G401.6 (cell line): ENCODE measurements around the gene WDR4.
"Not testable (repeated sequence)": the region's sequence is repeated elsewhere in the genome, so short reads cannot be mapped to it uniquely, and the experiment has no call there.

ENCODE experiments used
- FAIRE-seq: peaks from 2 replicates; lab custom pipeline; 2012; peaks lifted over from hg19 to GRCh38; lab: Jason Lieb, UNC

WDR4 gene

GRCh38 chr21:42875811-42876210 lies 3.5 kb downstream of the WDR4 start:
- not testable (repeated sequence) for FAIRE-seq

GRCh38 chr21:42873096-42873495 lies 6.2 kb downstream of the WDR4 start:
- no peak for FAIRE-seq

DNA sequence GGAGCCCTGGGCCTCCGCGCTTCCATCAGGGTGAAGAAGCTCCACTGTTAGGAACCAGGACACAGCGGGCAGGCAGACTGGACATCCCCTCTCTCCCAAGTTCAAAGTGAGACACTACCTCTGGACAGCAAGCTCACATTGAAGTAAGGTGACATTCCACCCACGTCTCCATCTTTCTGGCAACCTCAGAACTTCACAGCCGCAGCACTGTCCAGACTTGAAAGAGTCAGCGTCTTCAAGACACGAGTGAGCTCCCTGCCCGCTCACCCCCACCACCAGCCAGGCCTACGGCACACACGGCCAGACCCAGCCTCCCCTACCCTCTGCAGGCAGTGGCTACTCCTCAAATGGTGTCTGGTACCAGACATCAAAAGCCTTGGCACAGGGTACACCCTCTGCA lies 11.1 kb downstream of the WDR4 start:
- no peak for FAIRE-seq

GRCh38 chr21:42865776-42866160 lies 13.6 kb downstream of the WDR4 start:
- no peak for FAIRE-seq

DNA sequence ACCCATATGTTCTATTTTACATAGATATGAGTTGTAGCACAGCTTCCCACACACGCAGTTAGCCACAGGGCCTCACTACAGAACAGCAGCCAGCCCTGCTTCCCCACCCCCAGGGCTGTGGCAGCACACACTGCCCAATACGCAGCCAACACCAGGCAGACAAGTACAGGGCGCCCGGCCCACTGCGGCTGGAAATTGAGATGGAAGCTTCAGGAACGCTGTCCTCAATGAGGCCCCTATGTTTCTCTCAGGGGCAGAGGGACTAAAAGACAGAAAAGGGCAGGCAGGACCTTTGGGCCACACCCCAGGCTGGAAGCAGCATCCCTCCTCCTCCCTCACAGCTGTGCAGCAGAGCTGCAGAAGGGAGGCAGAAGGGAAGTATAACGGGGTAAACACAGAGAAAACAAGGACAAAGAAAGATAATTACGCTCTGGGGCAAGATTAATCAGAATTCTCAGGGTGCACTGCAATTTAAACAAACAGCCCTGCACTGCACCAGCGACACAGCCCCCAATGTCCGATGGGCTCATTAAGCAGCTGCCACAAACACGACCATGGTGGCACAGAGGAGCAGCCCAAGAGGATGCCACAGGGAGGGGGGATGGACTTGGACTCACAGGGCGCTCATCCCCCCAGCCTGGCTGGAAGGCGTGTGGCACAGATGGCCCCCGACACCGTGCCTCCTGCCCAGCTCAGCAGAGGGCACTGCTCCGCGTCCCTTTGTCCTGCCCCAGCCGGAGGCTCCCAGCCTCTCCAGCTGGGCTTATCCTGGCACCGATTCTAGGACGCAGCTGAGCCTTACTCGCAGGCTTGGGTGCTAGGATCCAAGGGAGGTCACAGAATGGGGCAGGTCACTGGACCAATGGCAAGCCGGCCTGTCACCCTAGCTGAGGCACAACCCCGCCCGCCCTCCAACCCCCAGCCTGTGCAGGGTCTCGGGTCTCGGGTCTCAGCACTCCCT lies 14.2 kb downstream of the WDR4 start:
- FAIRE-seq = no peak

DNA sequence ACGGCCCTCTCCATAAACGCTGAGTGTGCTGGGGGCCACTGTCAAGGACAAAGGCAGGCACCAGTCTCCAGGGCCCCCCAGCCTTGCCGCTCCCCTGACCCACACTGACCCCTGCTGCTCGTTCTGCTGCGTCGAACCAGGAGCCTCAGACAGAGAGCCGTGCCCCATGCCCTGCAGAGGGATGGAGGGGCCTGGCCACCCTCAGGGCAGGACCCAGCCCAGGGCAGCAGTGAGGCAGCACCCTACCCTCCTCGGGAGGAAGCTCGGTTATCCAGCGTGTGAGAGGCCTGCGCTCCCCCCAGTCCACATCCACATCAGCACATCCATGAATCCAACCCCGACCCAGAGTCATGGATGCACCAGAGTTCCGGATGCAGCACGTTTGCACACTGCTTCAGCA lies 15.1 kb downstream of the WDR4 start:
- FAIRE-seq = no peak

GRCh38 chr21:42863504-42863870 lies 15.9 kb downstream of the WDR4 start:
- no peak for FAIRE-seq

GRCh38 chr21:42862774-42863503 lies 16.4 kb downstream of the WDR4 start:
- FAIRE-seq = no peak

- FAIRE-seq = no peak
Observed at GRCh38 chr21:42861848-42862400, 17.4 kb downstream of the WDR4 start.

DNA sequence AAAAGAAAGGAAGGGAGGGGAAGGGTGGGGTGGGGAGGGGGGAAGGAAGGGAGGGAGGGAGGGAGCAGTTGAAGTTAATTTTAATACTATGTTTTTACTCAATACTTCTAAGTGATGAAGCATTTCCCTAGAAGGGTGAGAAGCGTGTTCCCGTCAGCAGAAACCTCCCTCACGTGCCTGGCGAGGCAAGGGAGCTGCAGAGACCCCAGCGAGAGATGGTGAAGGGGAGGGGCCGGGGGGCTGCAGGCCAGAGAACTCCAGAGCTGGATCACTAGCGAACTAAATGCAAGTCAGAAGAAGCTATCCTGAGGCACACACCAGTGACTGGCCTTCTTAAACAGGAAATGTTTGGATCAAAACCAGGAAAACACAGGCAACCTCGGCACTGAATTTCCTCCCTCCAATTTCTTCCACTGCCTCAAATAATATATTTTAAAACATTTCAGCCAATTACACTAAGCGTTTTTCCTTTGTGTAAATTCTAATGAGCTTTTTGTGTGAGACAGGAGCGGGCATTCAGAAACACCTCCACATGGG lies 18.0 kb downstream of the WDR4 start:
- no peak for FAIRE-seq

- FAIRE-seq = no peak
Observed at GRCh38 chr21:42860345-42860744, 19.0 kb downstream of the WDR4 start.

GRCh38 chr21:42859891-42860230 lies 19.5 kb downstream of the WDR4 start:
- FAIRE-seq = no peak

GRCh38 chr21:42858957-42859890 lies 20.1 kb downstream of the WDR4 start:
- FAIRE-seq = no peak

GRCh38 chr21:42858185-42858847 lies 21.0 kb downstream of the WDR4 start:
- FAIRE-seq = no peak

DNA sequence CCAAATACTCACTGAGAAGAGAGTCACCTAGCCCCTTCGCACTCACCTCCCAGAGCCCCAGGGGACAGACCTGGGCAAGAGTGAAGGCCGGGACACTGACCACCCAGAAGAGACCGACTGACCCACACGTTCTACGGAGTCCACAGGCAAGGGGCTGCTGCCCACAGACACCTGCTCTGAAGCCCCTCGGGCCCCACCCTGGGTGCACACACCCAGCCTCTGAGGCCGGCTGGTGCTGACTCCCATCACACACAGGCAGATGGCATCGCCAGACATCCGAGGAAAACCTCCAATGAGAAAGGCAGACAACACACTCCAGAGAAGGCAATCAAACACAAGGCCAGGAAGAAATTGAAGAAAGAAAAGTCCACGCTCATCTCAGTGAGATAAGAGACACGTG lies 22.1 kb downstream of the WDR4 start:
- no peak for FAIRE-seq

DNA sequence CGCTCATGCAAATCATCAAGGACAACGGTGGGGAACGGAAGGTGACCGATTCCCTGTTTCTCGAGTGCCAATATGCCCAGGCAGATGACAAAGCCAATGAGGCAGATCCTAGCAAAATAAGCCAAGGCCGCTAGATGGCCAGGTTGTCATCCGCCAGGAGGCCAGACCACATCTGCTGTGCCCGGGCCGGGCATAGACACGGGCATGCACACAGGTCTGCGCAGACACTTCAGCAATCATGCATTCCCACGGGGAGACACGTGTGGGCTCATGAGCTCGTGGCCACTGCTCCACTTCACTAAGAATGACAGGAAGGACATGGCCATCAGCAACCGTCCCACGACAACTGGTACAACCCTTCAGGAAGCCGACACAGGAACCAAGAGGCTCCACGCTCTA lies 23.4 kb downstream of the WDR4 start:
- no peak for FAIRE-seq

DNA sequence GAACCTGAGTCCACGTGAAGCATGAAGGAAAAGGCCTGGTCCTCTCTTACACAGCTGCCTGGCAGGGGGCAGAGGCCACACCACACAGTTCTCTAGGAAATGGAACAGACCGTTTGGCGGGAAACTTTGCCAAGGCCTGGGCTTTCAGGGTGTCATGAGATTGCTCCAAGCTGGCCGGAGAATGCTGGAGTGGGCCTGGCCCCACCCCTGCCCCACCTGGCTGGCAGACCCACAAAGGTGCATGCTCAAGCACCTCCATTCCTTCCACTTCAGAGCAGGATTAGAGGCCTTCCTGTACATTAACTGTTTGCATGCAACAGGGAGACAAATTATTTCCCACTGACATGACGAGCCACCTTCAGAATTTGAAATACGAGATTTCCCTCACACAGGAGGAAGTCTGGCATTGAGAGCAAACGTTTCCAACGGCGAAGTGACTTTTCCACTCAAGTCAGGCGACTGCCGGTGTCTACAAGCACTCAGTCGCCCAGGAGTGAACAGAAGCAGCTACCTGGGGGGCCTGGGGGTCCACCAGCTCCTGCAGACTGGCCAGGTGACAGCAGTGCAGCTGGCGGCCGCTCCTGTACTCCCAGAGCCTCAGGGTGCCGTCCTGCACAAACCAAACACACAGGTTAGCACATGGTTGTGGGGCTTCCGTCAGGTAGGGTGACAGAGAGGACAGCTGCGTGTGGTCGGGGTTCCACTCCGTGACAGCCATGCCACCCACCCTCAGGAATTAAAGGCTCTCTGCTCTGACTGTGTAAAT lies 24.0 kb downstream of the WDR4 start:
- no peak for FAIRE-seq

DNA sequence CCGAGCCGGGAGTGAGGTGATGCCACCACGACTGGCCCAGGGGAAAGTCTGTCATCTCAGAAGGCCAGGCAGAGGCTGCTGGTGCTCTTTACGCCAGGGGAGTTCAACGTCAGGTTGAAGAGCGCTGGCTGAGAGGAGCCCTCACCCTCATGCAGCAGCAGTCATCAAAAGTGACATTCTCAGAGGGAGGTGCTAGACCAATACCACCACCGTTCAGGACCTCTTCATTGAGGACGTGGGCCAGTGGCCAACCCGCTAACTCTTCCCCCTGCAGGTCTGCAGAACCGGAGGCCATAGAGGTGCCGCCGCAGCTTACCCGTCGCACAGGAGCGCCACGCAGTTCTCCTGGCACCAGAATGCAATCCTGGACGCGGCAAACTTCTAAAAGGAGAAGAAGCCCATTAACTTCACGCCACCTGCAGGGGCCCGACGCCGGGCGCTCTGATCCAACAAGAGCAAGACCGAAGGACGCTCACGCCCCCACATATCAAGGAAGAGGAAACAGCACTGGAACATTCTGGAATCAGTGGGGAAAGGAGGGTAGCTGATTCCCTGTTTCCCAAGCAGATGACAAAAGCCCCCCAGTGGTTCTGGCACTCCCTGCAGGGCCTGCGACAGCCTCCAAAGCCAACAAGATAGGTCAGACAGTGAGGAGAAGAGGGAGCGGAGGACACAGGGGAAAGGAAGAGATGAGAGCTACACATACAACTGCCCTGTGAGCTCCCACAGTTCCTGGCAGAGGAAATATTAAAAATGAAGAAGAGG lies 24.9 kb downstream of the WDR4 start:
- FAIRE-seq = no peak

DNA sequence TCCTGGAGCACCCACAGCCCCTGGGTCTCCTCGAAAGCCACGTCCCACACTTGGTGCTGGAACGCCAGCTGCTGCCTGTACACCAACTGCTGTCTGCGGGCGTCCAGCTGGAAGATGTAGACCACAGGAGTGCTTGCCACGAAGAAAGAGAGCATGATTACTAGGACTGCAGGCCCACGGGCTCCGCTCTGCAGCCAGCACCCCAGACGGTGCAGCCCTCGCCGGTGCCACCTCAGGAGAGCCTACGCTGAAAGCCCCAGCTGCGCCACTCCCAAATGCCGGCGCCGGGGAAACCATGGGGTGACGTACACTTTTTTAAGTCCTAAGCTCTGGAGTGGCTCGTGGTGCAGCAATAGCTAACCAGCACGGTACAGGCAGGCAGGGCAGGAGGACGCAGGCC lies 25.7 kb downstream of the WDR4 start:
- FAIRE-seq = no peak
